Measurements from ENCODE around the gene RECK.
"Not testable (repeated sequence)": the region's sequence is repeated elsewhere in the genome, so short reads cannot be mapped to it uniquely, and the experiment has no call there.

RECK gene

DNA sequence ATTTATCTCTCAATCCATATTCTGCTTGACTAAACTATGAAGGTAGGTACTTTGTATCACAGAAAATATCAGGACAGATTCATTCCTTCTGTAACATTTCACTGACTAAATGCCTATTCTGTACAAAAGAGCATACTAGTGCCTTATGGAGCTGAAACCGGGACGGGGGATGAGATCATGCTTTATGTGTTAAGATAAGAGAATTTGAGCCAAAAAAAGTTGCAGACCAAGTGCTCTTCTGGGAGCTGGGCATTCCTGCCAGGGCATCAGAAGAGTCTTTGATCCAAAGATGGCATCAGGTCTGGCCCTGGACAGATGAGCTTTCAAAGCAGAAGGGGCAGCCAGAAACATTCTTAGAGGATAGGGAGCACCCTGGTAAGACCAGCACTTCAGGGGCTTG, 72.4 kb downstream of the RECK start:
- in situ Hi-C loops (cut with MboI; ENCODE audit: low sequenced_read_pairs): no loop called here

DNA sequence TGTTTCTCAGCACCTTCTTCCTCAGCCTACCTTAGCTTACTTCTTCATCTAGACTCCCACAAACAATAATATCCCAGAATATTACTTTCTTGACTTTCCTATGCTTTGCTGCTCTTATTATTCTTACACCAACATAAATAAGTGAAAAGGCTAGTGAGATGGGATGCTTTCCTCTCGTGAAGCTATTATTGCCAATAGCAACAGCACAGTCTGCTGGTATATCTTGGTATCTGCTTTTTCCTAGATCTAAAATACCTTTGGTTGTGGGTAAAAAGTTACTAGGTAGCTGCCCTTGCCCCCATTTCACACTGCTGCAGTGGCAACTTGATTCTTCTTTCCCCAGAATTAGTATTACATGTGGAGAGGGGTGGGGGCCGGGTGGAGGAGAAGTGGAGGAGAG, 73.7 kb downstream of the RECK start:
- in situ Hi-C loops (cut with MboI; ENCODE audit: low sequenced_read_pairs): no loop called here

DNA sequence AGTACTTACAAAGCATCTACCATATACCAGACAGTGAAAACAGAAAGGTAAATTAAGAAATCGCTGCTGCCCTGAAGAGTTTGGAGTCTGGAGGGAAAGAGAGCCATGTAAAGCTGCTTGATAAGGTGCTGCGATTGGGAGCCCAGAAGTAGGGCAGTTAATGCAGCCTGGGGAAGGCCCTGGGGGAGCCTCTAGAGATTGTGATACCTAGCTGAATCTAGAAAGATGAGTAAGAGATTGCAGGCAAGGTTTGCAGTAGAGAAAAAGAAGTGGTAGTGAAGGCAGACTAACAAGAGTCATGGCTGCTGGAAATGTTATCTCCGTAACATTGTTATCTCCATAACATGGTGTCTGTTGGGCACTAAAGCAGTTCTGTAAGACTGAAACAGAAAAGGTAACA, 75.8 kb downstream of the RECK start:
- in situ Hi-C loops (cut with MboI; ENCODE audit: low sequenced_read_pairs): no loop called here

GRCh38 chr9:36113999-36114398, 77.3 kb downstream of the RECK start:
- in situ Hi-C loops (cut with MboI; ENCODE audit: low sequenced_read_pairs): no loop called here

GRCh38 chr9:36116593-36116992, 79.9 kb downstream of the RECK start:
- in situ Hi-C loops (cut with MboI; ENCODE audit: low sequenced_read_pairs): no loop called here

DNA sequence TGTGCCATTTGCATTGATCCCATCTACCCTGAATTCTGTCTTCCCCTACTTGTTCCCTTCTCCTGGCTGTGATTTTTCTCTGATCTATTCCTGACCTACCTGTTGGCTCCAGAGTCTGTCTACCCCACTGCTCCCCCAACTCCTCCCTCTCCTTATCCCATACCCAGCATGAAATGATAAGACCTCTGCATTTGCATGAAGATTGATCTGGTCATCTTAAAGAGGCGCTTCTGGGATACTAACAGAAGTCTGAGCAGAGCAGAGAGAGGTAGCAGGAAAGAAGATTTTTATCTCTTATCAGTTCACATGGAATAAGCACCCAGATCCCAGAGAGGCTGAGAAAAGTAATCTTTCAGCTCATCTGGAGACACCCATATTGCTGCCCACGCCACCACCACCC, 81.5 kb downstream of the RECK start:
- in situ Hi-C loops (cut with MboI; ENCODE audit: low sequenced_read_pairs): no loop called here

- in situ Hi-C loops (cut with MboI; ENCODE audit: low sequenced_read_pairs): no loop called here
Observed at GRCh38 chr9:36118706-36119105, 82.0 kb downstream of the RECK start.

GRCh38 chr9:36119476-36119875, 82.8 kb downstream of the RECK start:
- in situ Hi-C loops (cut with MboI; ENCODE audit: low sequenced_read_pairs): no loop called here

GRCh38 chr9:36120705-36121104, 84.0 kb downstream of the RECK start:
- in situ Hi-C loops (cut with MboI; ENCODE audit: low sequenced_read_pairs): no loop called here

GRCh38 chr9:36121971-36122370, 85.3 kb downstream of the RECK start:
- in situ Hi-C loops (cut with MboI; ENCODE audit: low sequenced_read_pairs): no loop called here

DNA sequence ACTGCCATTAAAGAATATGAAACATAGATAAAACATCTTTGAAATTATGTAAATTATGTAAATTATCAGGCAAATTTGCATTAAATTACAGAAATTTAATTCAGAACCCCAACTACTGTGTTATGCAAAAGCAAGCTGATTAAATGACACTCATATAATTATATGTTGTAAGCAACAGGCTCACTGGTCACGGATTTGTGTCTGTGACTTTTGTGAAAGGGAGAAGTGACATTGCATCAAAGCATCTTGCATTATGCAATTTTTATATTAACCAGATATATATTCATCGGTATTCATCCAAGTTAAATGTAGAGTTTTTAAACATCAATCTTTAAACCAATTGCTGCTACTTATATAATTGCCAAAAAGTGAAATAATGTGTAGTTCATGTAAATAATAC, 86.8 kb downstream of the RECK start:
- in situ Hi-C loops (cut with MboI; ENCODE audit: low sequenced_read_pairs): no loop called here

DNA sequence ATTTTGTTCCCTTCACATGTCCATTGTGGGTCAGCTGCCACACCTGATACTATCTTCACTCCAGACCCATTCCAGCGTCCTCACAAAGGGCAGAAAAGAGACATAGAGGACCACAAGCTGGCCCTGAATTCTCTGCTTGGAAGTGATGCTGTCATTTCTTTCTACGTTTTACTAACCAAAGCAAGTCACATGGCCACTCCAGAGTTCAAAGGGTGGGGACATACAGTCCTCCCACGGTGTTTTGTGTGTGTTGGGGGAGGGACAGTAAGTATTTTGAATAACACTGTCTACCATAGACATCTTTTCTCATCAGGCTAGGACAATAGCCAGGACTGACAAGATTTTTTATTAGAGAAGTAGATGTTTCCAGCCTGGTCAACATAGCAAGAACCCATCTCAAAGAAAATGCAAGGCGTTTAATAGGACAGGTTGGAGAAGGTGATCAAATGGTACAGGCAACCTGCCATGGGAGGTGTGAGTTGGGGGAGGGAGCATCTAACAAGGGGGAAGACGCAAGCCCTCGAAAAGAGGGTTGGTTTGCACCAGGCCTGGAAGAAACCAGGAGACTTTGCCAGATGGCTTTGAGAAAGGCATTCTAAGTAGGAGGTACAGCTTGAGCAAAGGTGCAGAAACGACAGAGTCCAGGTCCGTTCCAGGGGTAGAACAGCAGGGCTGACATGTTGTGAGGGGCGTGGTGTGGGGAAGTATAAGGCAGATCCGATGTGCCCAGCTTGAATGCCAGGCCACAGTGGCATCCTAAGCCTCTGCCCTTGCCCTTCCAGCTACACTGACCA, 88.5 kb downstream of the RECK start:
- in situ Hi-C loops (cut with MboI; ENCODE audit: low sequenced_read_pairs): no loop called here

DNA sequence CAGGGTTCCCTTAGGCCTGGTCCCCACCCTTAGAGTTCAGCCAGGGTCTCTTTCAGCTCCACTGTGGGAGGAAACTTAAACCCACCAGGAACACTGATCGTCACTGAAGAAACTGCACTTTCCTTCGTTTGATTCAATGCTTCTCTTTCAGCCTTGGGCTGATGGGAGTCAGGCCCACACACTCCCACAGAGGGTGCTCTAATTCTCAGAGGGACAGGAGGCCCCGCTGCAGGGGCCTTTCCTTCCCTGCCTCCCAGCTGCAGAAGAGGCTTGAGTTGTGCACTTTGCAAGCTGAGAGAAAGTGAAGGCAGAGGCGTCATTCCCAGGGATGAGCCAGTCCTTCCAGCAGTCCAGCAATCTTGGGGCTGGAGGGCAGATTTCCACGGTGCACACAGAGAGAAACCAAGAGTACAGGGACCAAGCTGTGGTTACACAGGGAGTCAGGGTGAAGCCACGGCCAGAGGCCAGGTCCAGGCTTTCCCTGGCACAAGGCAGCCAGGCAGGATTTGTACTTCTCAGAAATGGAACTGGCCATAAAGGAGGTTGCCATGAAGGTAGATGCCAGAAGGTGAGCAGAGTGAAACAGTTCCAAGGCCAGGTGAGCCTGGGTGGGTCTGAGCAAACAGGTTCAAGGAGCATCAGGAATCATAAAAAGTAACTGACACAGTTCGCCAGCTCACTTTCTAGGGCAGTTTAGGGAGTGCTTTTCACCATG, 89.5 kb downstream of the RECK start:
- in situ Hi-C loops (cut with MboI; ENCODE audit: low sequenced_read_pairs): no loop called here

GRCh38 chr9:36127652-36128244, 91.0 kb downstream of the RECK start:
- in situ Hi-C loops (cut with MboI; ENCODE audit: low sequenced_read_pairs): no loop called here

GRCh38 chr9:36128349-36128748, 91.6 kb downstream of the RECK start:
- in situ Hi-C loops (cut with MboI; ENCODE audit: low sequenced_read_pairs): no loop called here

- in situ Hi-C loops (cut with MboI; ENCODE audit: low sequenced_read_pairs): no loop called here
Observed at GRCh38 chr9:36129139-36129538, 92.4 kb downstream of the RECK start.

DNA sequence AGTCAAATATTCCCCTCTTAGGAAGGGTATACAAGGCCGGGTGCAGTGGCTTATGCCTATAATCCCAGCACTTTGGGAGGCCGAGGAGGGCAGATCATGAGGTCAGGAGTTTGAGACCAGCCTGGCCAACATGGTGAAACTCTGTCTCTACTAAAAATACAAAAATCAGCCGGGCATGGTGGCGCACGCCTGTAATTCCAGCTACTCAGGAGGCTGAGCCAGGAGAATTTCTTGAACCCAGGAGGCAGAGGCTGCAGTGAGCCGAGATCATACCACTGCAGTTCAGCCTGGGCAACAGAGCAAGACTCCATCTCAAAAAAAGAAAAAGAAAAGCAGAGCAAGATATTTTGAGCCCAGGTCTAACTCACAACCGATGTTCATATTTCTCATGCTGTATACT, 95.0 kb downstream of the RECK start:
- in situ Hi-C loops (cut with MboI; ENCODE audit: low sequenced_read_pairs): not testable (repeated sequence)

- in situ Hi-C loops (cut with MboI; ENCODE audit: low sequenced_read_pairs): no loop called here
Observed at GRCh38 chr9:36132086-36132485, 95.4 kb downstream of the RECK start.

DNA sequence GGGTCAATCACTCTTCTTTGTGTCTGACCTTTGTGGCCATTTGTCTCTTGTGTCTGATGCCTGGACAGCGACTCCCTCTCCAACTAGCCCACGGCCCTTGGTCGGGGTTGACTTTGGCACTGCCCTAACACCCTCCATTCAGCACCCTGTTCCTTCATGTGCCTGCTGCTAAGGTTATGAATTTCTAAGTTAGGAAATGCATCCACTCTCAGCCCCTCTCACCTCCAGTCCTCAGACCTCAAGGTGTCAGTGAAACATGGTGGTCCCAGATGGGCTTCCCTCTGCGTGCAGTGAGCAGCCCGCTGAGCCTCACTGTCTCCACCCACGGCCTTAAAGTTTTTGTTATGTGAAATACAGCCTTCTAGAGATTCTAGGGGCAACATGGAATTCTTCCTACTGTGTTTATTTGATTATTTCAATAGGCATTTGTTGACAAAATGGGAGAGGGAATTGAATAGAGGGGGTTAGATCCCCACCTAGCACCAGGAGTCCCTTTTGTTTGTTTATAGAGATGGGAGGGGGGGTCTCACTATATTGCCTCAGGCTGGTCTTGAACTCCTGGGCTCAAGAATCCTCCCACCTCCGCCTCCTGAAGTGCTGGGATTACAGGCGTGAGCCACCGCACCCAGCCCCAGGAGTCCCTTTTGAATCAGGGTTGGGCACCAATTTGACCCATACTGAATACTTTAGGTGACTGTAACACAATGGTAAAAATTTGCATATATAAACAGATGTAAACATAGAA, 98.2 kb downstream of the RECK start:
- in situ Hi-C loops (cut with MboI; ENCODE audit: low sequenced_read_pairs): no loop called here

DNA sequence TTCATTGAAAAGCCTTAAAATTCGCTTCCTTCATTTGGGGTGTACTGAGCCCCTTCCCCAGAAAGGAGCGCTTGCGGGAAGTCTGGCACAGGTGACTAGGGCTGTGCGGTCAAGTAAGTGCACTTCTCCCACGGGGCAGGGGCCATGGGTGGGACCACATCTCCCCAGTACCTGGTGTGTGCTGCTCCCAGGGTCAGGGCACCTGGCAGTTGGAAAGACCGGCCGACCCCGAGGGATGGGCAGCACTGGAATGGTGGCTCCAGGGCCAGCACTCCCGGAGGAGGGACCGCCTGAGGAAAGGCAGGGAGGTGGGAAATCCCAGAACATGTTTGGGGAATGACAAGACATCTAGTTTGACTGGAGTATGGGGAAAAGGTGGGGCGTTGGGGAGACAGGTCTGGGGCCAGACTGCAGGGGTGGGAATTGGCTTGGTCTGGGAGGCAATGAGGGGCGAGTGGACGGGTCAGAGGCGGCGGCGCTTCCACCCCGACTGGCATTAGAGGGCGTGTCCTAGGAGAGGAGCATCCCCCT, 99.1 kb downstream of the RECK start:
- in situ Hi-C loops (cut with MboI; ENCODE audit: low sequenced_read_pairs): no loop called here

DNA sequence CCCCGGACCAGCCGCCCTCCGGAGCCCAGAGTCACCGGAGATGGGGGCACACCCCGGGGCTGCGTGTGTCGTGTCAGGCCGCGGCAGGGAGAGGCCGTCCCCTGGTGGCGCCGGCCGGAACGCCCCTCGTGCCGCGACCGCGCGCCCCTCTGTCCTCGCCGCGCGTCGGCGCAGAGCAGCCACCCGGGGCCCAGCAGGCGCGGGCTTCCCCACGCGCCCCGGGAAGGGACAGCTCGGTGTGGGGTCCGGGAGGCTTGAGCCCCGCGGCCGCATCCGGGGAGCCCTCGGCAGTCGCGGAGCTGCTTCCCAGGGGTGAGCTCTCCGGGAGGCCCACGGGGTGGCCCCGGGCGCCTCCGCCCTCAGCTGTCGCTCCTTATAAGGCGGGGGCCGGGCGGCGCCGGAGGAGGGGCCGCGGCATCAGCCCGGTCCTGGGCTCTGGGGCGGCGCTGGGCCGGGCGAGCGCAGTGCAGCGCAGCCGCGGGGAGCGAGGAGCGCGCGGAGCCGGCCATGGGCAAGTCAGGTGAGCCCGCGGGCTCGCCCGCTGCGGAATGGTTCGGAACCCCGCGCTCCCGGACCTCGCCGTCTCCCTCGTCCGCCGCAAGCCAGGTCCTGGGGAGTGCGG, 99.7 kb downstream of the RECK start, which contains the start of gene GLIPR2:
Gene GLIPR2, plus strand, starts transcription at position 462 of the 622 bp plus-strand sequence. Its CDS starts 46 bp downstream, at position 508.
- in situ Hi-C loops (cut with MboI; ENCODE audit: low sequenced_read_pairs): no loop called here

All from HL-60/S4 treated with retinoic acid at 250 ng/mL for 4 days and 3 days (cell line).